HG03196 (cell line): ENCODE results near the gene GMDS.

Experiments
- ATAC-seq: cut with Tn5 transposase; IDR thresholded peaks from one replicate; pipeline ENCODE4 v1.9.1; 2021; ENCODE audit not compliant: unreplicated experiment

Gene GMDS

GRCh38 chr6:1729133-1729749 is 516.2 kb downstream of the GMDS start:
- ATAC-seq: no peak

DNA sequence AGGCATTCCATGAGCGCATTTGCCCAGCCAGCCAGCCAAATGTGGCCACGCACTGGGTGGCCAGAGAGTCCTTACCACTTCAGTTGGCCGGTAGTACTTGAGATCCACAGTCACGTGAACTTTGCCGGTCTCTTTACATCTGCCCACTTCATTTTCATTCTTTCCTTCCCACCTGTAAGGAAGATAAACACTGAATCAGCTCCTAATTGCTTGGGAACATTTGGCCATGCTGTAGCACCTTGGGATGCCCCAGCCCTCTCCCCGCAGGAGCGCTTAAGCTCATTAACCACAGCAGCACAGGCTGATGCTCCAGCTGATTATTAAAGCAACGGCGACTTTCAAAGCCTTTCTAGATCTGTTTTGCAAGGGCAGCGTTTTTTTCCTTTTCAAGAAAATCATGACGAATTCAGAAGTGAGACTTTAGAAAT is 519.0 kb downstream of the GMDS start:
- no peak for ATAC-seq

GRCh38 chr6:1724616-1725015 is 520.8 kb downstream of the GMDS start:
- ATAC-seq: no peak

GRCh38 chr6:1724124-1724523 is 521.3 kb downstream of the GMDS start:
- no peak for ATAC-seq

DNA sequence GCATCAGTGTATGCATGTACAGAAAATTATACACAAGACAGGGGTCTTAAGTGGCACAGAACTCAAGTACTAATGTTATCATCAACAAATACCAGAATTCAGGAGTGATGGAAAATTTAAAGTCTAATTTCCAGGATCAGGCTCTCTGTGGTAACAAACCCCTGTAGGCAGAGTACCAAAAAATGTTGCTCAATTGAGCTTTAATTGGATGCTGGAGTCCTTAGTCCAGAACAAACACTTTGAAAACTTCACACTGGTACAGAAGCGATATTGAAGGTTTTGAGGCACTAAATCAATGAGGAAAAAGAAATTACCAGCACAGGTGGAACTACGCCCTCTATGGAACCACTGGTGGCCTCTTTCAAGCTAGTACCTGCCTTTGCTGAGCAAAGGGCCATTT is 522.6 kb downstream of the GMDS start:
- no peak for ATAC-seq

- ATAC-seq: no peak
Measured at GRCh38 chr6:1720620-1721322, 524.6 kb downstream of the GMDS start.

DNA sequence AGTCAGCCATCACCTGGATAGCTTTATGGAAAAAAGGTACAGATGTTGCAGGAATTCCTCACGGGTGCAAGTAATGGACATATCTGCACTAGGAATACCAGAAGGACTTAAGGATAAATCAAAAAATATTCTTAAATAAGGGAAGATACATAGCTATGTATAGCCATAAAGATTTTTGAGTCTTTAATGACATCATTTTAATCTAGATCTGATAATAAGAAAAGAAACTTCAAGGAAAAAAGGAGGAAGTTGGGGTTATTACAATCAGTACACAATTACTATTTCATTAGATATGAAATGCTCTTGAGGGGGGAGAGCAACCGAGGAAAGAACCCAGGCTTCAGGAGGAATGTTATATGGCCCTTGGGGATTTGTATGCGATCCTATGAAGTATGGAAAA is 525.5 kb downstream of the GMDS start:
- ATAC-seq: no peak

- no peak for ATAC-seq
Measured at GRCh38 chr6:1716868-1717267, 528.5 kb downstream of the GMDS start.

DNA sequence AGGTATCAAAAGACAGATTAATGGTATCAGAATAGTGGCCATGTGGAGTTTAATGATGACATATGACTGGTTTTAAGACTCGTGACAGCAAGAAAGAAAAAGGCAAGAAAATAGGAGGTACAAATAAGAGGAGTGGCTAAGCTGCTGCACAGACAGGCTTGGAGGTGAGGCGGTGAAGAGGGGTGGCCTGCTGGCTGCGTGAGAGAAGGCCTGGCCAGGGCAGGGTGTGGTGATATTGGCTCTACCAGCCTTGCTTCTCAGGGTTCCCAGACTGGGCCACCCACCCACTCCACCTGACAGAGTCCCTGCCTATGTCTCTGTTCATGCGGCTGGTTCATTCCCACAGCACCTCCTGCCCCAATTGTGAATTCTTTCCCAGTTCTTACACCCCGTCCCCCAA is 529.0 kb downstream of the GMDS start:
- ATAC-seq: no peak

- ATAC-seq: no peak
Measured at GRCh38 chr6:1715336-1715735, 530.1 kb downstream of the GMDS start.

GRCh38 chr6:1714654-1715053 is 530.8 kb downstream of the GMDS start:
- no peak for ATAC-seq

- no peak for ATAC-seq
Measured at GRCh38 chr6:1713016-1713600, 532.3 kb downstream of the GMDS start.

GRCh38 chr6:1712451-1712850 is 533.0 kb downstream of the GMDS start:
- ATAC-seq: no peak

DNA sequence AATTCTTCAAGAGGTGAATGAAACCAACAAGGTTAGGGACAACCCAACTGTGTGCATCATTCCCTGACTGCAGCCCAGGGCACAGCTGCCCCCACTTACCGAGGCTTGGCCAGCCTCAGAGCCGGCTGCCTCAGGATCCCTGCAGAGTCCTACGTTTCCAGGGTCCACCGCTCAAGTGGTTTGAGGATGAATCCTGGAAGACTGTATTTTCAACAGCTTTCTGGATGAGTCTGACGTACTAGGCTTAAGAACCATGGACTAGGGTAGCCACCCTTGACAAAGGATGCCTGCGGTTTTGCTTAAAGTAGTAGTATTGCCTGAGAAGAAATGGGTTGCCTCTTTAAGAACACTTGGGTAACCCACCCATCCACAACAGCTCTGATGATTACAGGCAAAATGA is 534.3 kb downstream of the GMDS start:
- no peak for ATAC-seq

DNA sequence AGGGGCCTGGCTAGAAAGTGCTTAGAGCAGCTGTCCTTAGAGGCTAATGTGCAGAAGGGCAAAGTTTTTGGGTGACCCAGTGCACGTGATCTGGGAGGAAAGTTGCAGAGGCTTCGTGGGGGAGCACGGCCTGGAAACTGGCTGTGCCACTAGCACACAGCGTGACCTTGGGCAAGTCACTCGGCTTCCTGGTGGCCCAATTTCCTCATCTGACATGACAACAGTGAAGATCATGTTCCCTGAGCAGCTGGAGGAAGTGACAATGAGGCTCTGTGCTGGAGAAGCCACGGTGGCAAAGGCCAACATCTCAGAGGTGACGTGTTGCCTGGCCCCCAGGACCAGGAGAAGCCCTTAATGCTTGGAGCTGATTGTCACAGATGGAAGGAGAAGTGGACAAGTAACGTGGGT is 536.2 kb downstream of the GMDS start:
- no peak for ATAC-seq

DNA sequence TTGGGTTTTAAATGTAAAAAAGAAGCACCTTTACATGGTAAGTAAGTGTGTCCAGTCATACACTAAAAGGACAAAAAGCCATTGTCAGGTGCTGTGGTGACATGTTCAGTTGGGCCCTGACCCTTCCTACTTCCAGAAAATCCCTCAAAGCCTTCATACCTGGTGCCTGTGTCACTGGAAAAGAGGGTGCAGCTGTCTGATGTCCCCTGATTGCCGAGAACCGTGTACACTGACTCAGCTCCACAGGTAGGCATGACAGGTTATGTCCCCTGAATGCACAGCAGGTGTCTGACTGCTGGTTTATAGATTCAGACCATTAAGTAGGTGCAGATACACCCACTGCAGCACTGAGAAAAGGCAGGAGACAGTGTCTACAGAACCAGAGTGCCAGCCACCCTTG is 536.6 kb downstream of the GMDS start:
- ATAC-seq: no peak

DNA sequence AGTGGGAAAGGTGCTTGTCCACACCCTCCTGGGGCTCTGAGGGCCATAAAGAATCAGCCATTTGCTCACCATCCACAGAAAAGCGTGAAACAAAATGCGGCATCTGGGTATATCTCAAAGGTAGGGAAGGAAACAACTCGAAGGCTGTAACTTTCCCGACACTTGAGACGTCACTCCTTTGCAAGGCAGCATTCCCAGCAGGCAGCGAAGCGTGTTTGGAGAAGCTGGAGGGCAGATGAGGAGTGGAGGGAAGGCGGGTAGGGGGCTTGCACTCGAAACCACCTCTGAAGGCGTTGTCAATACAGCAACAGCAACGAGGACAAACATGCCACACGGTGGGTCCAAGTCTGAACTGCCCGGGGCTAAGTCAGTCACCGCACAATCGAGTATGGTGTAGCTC is 537.3 kb downstream of the GMDS start:
- ATAC-seq: no peak

- no peak for ATAC-seq
Measured at GRCh38 chr6:1705630-1706029, 539.8 kb downstream of the GMDS start.

DNA sequence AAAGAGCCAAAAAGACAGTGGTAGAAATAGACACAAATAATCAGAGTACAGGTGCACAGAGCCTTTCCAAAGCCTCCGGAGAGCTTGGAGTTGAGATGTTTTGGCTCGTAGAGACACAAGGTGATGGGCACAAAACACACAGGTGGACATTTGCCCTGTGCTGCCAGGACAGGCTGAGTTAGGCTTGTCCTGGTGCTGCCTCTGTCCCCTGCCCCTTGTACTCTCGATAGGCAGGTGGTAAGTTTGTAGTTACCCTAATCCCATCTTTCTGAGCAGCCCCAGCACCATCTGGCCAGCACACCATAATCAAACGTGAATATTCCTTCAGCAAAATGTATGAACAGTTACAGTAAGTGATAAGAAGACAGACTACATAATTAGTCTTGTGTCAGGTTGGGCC is 540.2 kb downstream of the GMDS start:
- ATAC-seq: no peak

DNA sequence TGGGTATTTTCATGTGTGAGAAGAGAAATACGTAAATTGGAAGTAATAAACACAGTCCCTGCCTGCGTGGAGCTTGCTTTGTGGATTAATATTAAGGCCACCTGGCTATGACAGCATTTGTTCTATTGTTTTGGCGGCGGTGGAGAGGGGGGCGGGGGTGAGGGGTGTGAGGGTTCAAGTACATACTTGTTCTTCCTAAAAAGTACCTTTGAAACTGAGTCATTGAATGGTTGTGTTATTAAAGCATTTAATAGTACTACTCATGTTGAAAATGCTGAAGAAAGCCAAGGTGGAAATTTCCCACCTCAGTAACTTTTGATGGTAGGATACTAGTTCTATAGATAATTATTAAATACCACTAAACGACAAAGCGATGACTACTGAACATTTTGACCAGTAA is 540.7 kb downstream of the GMDS start:
- no peak for ATAC-seq

GRCh38 chr6:1703923-1704322 is 541.5 kb downstream of the GMDS start:
- no peak for ATAC-seq

DNA sequence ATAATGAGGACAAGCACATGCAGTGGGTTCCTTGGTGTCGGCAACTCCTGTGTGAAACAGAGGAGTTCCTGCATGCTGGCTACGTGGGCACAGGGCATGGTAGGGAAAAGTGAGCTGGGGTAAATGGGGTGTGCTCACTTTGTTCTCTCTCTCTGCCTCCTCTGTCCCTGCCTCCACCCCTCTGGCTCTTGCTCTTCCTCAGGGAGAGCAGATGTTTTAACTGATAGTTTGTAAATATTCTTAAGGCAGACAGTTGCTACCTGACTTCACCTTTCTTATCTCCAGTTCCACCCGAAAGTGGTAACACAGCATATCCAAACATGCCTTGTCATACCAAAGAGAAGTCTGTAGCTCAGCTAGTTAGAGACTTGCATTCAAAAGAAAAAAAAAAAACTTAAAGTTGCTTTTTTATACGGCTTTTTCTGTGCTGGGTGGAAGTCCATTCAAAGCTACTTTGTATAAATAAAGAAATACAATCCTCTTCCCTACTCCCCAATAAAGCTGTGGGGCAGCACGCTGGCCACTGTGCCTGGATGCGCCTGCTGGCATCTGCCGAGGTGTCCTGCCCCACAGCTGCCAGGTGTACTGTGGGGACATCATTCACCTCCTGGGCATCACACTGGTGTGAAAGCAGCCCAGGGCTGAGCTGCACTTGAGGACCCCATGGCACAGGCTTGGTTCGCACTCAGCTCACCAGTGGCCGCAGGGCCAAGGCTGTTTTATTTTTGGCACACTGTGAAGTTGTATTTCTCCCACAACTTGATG is 542.1 kb downstream of the GMDS start:
- no peak for ATAC-seq
